GM12878 (cell line): ENCODE data around the gene GRIN2A.

Experiments
- EZH2 ChIP-seq: IDR thresholded peaks from 2 replicates; pipeline ENCODE4 v1.6.1; 2012; ENCODE audit warnings: low read depth, mild to moderate bottlenecking, control low read depth, inconsistent platforms, low read length, borderline replicate concordance; ENCODE audit not compliant: control insufficient read depth
- JUND ChIP-seq: IDR thresholded peaks from 2 replicates; pipeline ENCODE4 v1.6.1; 2012; ENCODE audit warnings: low read depth, mild to moderate bottlenecking, low read length, improper control_type of control experiment, moderate library complexity
- KAT2A ChIP-seq: conservative IDR thresholded peaks from 2 replicates; pipeline ENCODE4 v1.6.1; 2011; ENCODE audit warnings: low read depth, low read length; ENCODE audit not compliant: control insufficient read depth
- USF1 ChIP-seq: IDR thresholded peaks from 2 replicates; pipeline ENCODE4 v1.6.1; 2011; ENCODE audit warnings: borderline replicate concordance, low read depth, mild to moderate bottlenecking, moderate library complexity, mixed read lengths, low read length; ENCODE audit not compliant: insufficient read depth; ENCODE audit errors: extremely low read length

- TF ChIP-seq JUND (no peak), KAT2A (no peak), EZH2 (no peak), USF1 (no peak)
Observed at GRCh38 chr16:10070591-10070990, 111.6 kb downstream of the GRIN2A start.
